IMR-90 (cell line): ENCODE results near the gene SLC39A3. TPM values are rescaled to one million over a fixed set of nuclear protein-coding genes. Genes with fewer than 3 reads are reported as not detected.

Experiments
- ATAC-seq: fragments of 200-7000 bp; cut with Tn5 transposase; 2 replicates; pipeline ENCODE4 v1.9.1; 2020; ENCODE audit warnings: low read depth, mild to moderate bottlenecking, moderate library complexity
- BruUV-seq: library from RNA; stranded (reverse); fragments of 400-500 nt; replicated peaks from 2 replicates; lab custom pipeline; 2021; lab: Mats Ljungman, UMichigan
- CTCF ChIA-PET: fragments of 300-600 bp; formaldehyde crosslinking; extraction: SDS; loops from one replicate; lab custom pipeline; 2021; ENCODE audit warnings: antibody characterized with exemption; lab: Yijun Ruan, JAX
- POLR2A ChIA-PET: fragments of 300-600 bp; sonication (Branson Sonifier 250); formaldehyde crosslinking; loops from one replicate; lab custom pipeline; 2022; ENCODE audit warnings: antibody characterized with exemption; ENCODE audit not compliant: unreplicated experiment; lab: Charles Lee
- DNase-seq: peaks from one replicate; pipeline ENCODE4 v3.0.0; 2013
- H2AFZ ChIP-seq: replicated peaks from 2 replicates; pipeline ENCODE3; 2013; ENCODE audit warnings: low read length, mild to moderate bottlenecking; ENCODE audit not compliant: poor library complexity
- H2AK5ac ChIP-seq: 2 replicates; pipeline ENCODE4 v1.6.1; 2013; ENCODE audit warnings: low read depth, low read length, inconsistent platforms
- H2AK9ac ChIP-seq: replicated peaks from 2 replicates; pipeline ENCODE3; 2013; ENCODE audit warnings: mild to moderate bottlenecking, low read depth, low read length, moderate library complexity; ENCODE audit not compliant: poor library complexity
- H2BK120ac ChIP-seq: 2 replicates; pipeline ENCODE4 v1.6.1; 2013; ENCODE audit warnings: low read depth, low read length, inconsistent platforms
- H2BK15ac ChIP-seq: 3 replicates; pipeline ENCODE4 v1.6.1; 2013; ENCODE audit warnings: low read depth, low read length, inconsistent platforms
- H2BK20ac ChIP-seq: 2 replicates; pipeline ENCODE4 v1.6.1; 2013; ENCODE audit warnings: low read depth, mild to moderate bottlenecking, inconsistent platforms, low read length, moderate library complexity
- H2BK5ac ChIP-seq: 2 replicates; pipeline ENCODE4 v1.6.1; 2013; ENCODE audit warnings: mild to moderate bottlenecking, low read depth, low read length, inconsistent platforms; ENCODE audit not compliant: poor library complexity, severe bottlenecking
- H3K14ac ChIP-seq: replicated peaks from 2 replicates; pipeline ENCODE4 v1.6.1; 2013; ENCODE audit warnings: low read depth, low read length, inconsistent platforms
- H3K18ac ChIP-seq: 2 replicates; pipeline ENCODE4 v1.6.1; 2013; ENCODE audit warnings: low read depth, low read length, control low read depth
- H3K23ac ChIP-seq: 2 replicates; pipeline ENCODE4 v1.6.1; 2013; ENCODE audit warnings: low read depth, low read length, inconsistent platforms
- H3K27ac ChIP-seq: 2 replicates; pipeline ENCODE4 v1.5.1; 2013; ENCODE audit warnings: mild to moderate bottlenecking, control low read depth, low read length; ENCODE audit not compliant: insufficient read depth
- H3K27me3 ChIP-seq: 2 replicates; pipeline ENCODE4 v1.6.1; 2013; ENCODE audit warnings: low read length; ENCODE audit not compliant: control insufficient read depth, insufficient read depth
- H3K36me3 ChIP-seq: 2 replicates; pipeline ENCODE4 v1.6.1; 2013; ENCODE audit warnings: low read length, mixed read lengths; ENCODE audit not compliant: control insufficient read depth, insufficient read depth
- H3K4ac ChIP-seq: 2 replicates; pipeline ENCODE4 v1.6.1; 2013; ENCODE audit warnings: low read depth, low read length, inconsistent platforms
- H3K4me1 ChIP-seq: 2 replicates; pipeline ENCODE4 v1.6.1; 2013; ENCODE audit warnings: low read length, mixed read lengths; ENCODE audit not compliant: control insufficient read depth, insufficient read depth
- H3K4me2 ChIP-seq: 2 replicates; pipeline ENCODE4 v1.6.1; 2013; ENCODE audit warnings: low read depth, mild to moderate bottlenecking, control low read depth, low read length, moderate library complexity
- H3K4me3 ChIP-seq: 2 replicates; pipeline ENCODE4 v1.5.1; 2013; ENCODE audit warnings: low read depth, mild to moderate bottlenecking, control low read depth, low read length, moderate library complexity; ENCODE audit not compliant: insufficient read depth
- H3K56ac ChIP-seq: 2 replicates; pipeline ENCODE4 v1.6.1; 2013; ENCODE audit warnings: low read length, inconsistent platforms; ENCODE audit not compliant: insufficient read depth; ENCODE audit errors: extremely low read depth
- H3K79me1 ChIP-seq, 2 experiments: 2 replicates each; pipeline ENCODE4 v1.6.1; 2013; ENCODE audit warnings: low read length in 2 of 2, inconsistent platforms in 1 of 2, low read depth in 1 of 2
- H3K9ac ChIP-seq: 2 replicates; pipeline ENCODE4 v1.6.1; 2013; ENCODE audit warnings: low read depth, low read length, control low read depth
- H3K9me1 ChIP-seq: 2 replicates; pipeline ENCODE4 v1.6.1; 2013; ENCODE audit warnings: low read length, inconsistent platforms; ENCODE audit not compliant: insufficient read depth
- H3K9me3 ChIP-seq: 2 replicates; pipeline ENCODE4 v1.6.1; 2013; ENCODE audit warnings: low read length; ENCODE audit not compliant: control insufficient read depth, insufficient read depth
- H4K20me1 ChIP-seq: 2 replicates; pipeline ENCODE4 v1.6.1; 2013; ENCODE audit warnings: low read length, inconsistent platforms; ENCODE audit not compliant: insufficient read depth
- H4K5ac ChIP-seq: 2 replicates; pipeline ENCODE4 v1.6.1; 2013; ENCODE audit warnings: mild to moderate bottlenecking, low read depth, low read length, control low read depth
- H4K8ac ChIP-seq, 2 experiments: 2 replicates each; pipeline ENCODE4 v1.6.1; 2013; ENCODE audit warnings: low read depth in 2 of 2, low read length in 2 of 2, control low read depth in 1 of 2, inconsistent platforms in 1 of 2
- H4K91ac ChIP-seq: 2 replicates; pipeline ENCODE4 v1.6.1; 2013; ENCODE audit warnings: low read depth, low read length, inconsistent platforms; ENCODE audit not compliant: insufficient read depth
- BHLHE40 ChIP-seq: fragments of 150-350 bp; IDR thresholded peaks from 2 replicates; pipeline ENCODE4 v1.6.1; 2016; ENCODE audit warnings: mild to moderate bottlenecking, low read depth, low read length
- CEBPB ChIP-seq: IDR thresholded peaks from 2 replicates; pipeline ENCODE4 v1.6.1; 2012; ENCODE audit warnings: low read depth, low read length, improper control_type of control experiment
- CHD1 ChIP-seq: IDR thresholded peaks from 2 replicates; pipeline ENCODE4 v1.6.1; 2012; ENCODE audit warnings: low read depth, low read length, improper control_type of control experiment
- CTCF ChIP-seq: conservative IDR thresholded peaks from 2 replicates; pipeline ENCODE4 v1.5.1; 2012; ENCODE audit warnings: mild to moderate bottlenecking, low read depth, low read length, improper control_type of control experiment
- ELK1 ChIP-seq: fragments of 150-350 bp; IDR thresholded peaks from 2 replicates; pipeline ENCODE4 v1.6.1; 2016; ENCODE audit warnings: low read depth, mild to moderate bottlenecking, low read length, moderate library complexity, borderline replicate concordance
- MXI1 ChIP-seq: IDR thresholded peaks from 2 replicates; pipeline ENCODE4 v1.6.1; 2012; ENCODE audit warnings: low read depth, mild to moderate bottlenecking, low read length, moderate library complexity, borderline replicate concordance
- NFE2L2 ChIP-seq: fragments of 150-350 bp; IDR thresholded peaks from 2 replicates; pipeline ENCODE4 v1.6.1; 2016; ENCODE audit warnings: low read depth, mild to moderate bottlenecking, low read length
- POLR2A ChIP-seq: IDR thresholded peaks from 2 replicates; pipeline ENCODE4 v1.6.1; 2012; ENCODE audit warnings: mild to moderate bottlenecking, low read depth, low read length
- RAD21 ChIP-seq: IDR thresholded peaks from 2 replicates; pipeline ENCODE4 v1.6.1; 2012; ENCODE audit warnings: low read length, improper control_type of control experiment
- RCOR1 ChIP-seq: IDR thresholded peaks from 2 replicates; pipeline ENCODE4 v1.6.1; 2012; ENCODE audit warnings: mild to moderate bottlenecking, low read length, improper control_type of control experiment; ENCODE audit not compliant: insufficient replicate concordance
- RFX5 ChIP-seq: IDR thresholded peaks from 2 replicates; pipeline ENCODE4 v1.8.0; 2012; ENCODE audit warnings: low read depth, mild to moderate bottlenecking, low read length, moderate library complexity
- SMC3 ChIP-seq: fragments of 150-350 bp; IDR thresholded peaks from 2 replicates; pipeline ENCODE4 v1.6.1; 2016; ENCODE audit warnings: low read depth, mild to moderate bottlenecking, antibody characterized with exemption, low read length, moderate library complexity
- WGBS, 2 experiments: methylation state at CpG; one replicate each; pipeline versions ENCODE4 v1.1.5 to v1.1.7; 2013; ENCODE audit warnings: missing lambda C conversion rate in 2 of 2; ENCODE audit not compliant: insufficient read length in 1 of 2; ENCODE audit errors: extremely low coverage in 2 of 2; 5-methylcytosine and 5-hydroxymethylcytosine counted together
- dilution Hi-C: fragments of 300-500 bp; cut with HindIII; formaldehyde crosslinking; loops from one replicate; pipeline ENCODE4 v1.14.3; 2018; ENCODE audit warnings: low sequenced_read_pairs; ENCODE audit not compliant: unreplicated experiment
- in situ Hi-C: fragments of 300-500 bp; cut with MboI; formaldehyde crosslinking; loops from 3 replicates; pipeline ENCODE4 v1.14.3; 2019; ENCODE audit warnings: low sequenced_read_pairs, inconsistent platforms, mixed read lengths
- intact Hi-C: fragments of 100-400 bp; cut with micrococcal nuclease; formaldehyde crosslinking; loops from 2 replicates; pipeline ENCODE4 v1.10.0; 2022
- polyA plus RNA-seq, 3 experiments: library from polyadenylated mRNA; depleted of rRNA; stranded (reverse); fragments of >200 nt; gene quantifications; 2 replicates each; pipeline ENCODE4 v1.2.3, GENCODE V29; 2012; ENCODE audit warnings: low replicate concordance in 1 of 3
- total RNA-seq: library from RNA; depleted of rRNA; stranded (reverse); fragments of >200 nt; gene quantifications from 2 replicates; pipeline ENCODE4 v1.2.3, GENCODE V29; 2012

SLC39A3 gene
- total and polyA plus RNA-seq, 2 of the 4 experiments (the other 2 are of a cell fraction): 12.4 to 38.2 TPM

- no peak for TF ChIP-seq SMC3
- no peak for TF ChIP-seq POLR2A
Observed at GRCh38 chr19:2731181-2731995, 8.4 kb downstream of the SLC39A3 start (continued).

- no peak for DNase-seq
- Histone ChIP-seq H3K27ac (no peak overlapping the region), H3K27me3 (peaks cover 14% of the 10 kb centered on the region), H2BK120ac (no peak overlapping the region), H3K18ac (no peak overlapping the region), H4K5ac (no peak overlapping the region), H3K4me3 (no peak overlapping the region), H2BK20ac (no peak overlapping the region), H2BK15ac (no peak overlapping the region), H3K9me3 (no peaks in the 10 kb centered on the region), H3K9me1 (no peaks in the 10 kb centered on the region), H3K23ac (no peak overlapping the region), H2AK9ac (no peak overlapping the region), H4K8ac (no peak overlapping the region), H2AFZ (no peak overlapping the region), H3K36me3 (peaks cover 10% of the 10 kb centered on the region), H3K4ac (no peak overlapping the region), H3K79me1 (no peaks in the 10 kb centered on the region; a peak in 1 of 4 replicates), H3K4me2 (no peak overlapping the region), H3K9ac (no peak overlapping the region), H3K14ac (no peak overlapping the region), H2AK5ac (no peak overlapping the region), H2BK5ac (no peak overlapping the region), H3K56ac (no peak overlapping the region), H4K20me1 (no peaks in the 10 kb centered on the region; the same call in none of the 2 replicates), H4K91ac (no peak overlapping the region), H3K4me1 (no peaks in the 10 kb centered on the region)
- intact Hi-C loops: no loop called here
- ChIA-PET POLR2A (no interaction called here), CTCF (interaction anchor here (0.5 kb wide), 1 partner anchor 25 kb away, joined by 3 read pairs; no protein-coding TSS in a partner anchor)
- dilution Hi-C loops: no loop called here
- in situ Hi-C loops: no loop called here
- no peak for ATAC-seq
- WGBS, 2 experiments: 90% methylated on average over 6 of the region's 26 CpGs; no CpG with 5 or more reads in 1 of the 2 experiments
- no TSS peak for BruUV-seq
- TF ChIP-seq RFX5 (no peak), RAD21 (no peak), CEBPB (no peak), CTCF (no peak), RCOR1 (no peak), BHLHE40 (no peak), NFE2L2 (no peak), ELK1 (no peak), MXI1 (no peak), CHD1 (no peak)
Observed at GRCh38 chr19:2729943-2730818, 9.6 kb downstream of the SLC39A3 start.
